Upper lobe of left lung (tissue), 6 donors: Measurements from ENCODE around the gene LIPN. TPM values are rescaled to one million over a fixed set of nuclear protein-coding genes. Genes with fewer than 3 reads are reported as not detected.

Experiments
- ATAC-seq, 2 donors: fragments of 200-7000 bp; cut with Tn5 transposase; one replicate each; pipeline ENCODE4 v1.9.1; 2022; ENCODE audit warnings: mild to moderate bottlenecking in 2 of 2, moderate library complexity in 2 of 2; ENCODE audit not compliant: low FRiP score in 2 of 2
- DNase-seq, 2 donors: peaks; one replicate each; pipeline ENCODE4 v3.0.0-alpha.2; 2019 to 2020
- H3K27ac ChIP-seq, 4 donors: fragments of 200-600 bp; sonication (generic); one replicate each; pipeline ENCODE4 v1.5.1; 2016 to 2019
- H3K27me3 ChIP-seq, 4 donors: fragments of 200-600 bp; sonication (generic); one replicate each; pipeline ENCODE4 v1.5.1; 2017 to 2019
- H3K36me3 ChIP-seq, 4 donors: fragments of 200-600 bp; sonication (generic); one replicate each; pipeline ENCODE4 v1.5.1; 2016 to 2019
- H3K4me1 ChIP-seq, 4 donors: fragments of 200-600 bp; sonication (generic); one replicate each; pipeline ENCODE4 v1.5.1; 2018 to 2019
- H3K4me3 ChIP-seq, 4 donors: fragments of 200-600 bp; sonication (generic); one replicate each; pipeline ENCODE4 v1.5.1; 2017 to 2019; ENCODE audit warnings: mild to moderate bottlenecking in 2 of 4, moderate library complexity in 1 of 4
- H3K9me3 ChIP-seq, 4 donors: fragments of 200-600 bp; sonication (generic); one replicate each; pipeline ENCODE4 v1.5.1; 2018 to 2019
- EP300 ChIP-seq, 4 donors: sonication (generic); formaldehyde crosslinking; IDR thresholded peaks; one replicate each; pipeline ENCODE4 v1.5.1; 2017; ENCODE audit warnings: antibody characterized with exemption in 4 of 4, control low read depth in 2 of 4
- POLR2A ChIP-seq, 4 donors: fragments of 450-650 bp; IDR thresholded peaks; one replicate each; pipeline ENCODE4 v1.5.1; 2016 to 2017; ENCODE audit warnings: antibody characterized with exemption in 4 of 4, mild to moderate bottlenecking in 2 of 4
- POLR2AphosphoS5 ChIP-seq, 2 donors: sonication (generic); formaldehyde crosslinking; IDR thresholded peaks; one replicate each; pipeline ENCODE4 v1.5.1; 2017; ENCODE audit warnings: antibody characterized with exemption in 2 of 2
- WGBS, 2 donors: methylation state at CpG; one replicate each; pipeline ENCODE4 v1.1.5; 2017 to 2018; 5-methylcytosine and 5-hydroxymethylcytosine counted together
- total RNA-seq, 6 donors: library from RNA; depleted of rRNA in 4 of 6; stranded (reverse); fragments of >200 nt in 4 of 6; gene quantifications; one replicate each; pipeline versions ENCODE4 v1.1.0 to v1.2.1, GENCODE V29; 2016 to 2021
- TF ChIP-seq, protein P1 (sequence below), 6 experiments: fragments of 450-650 bp in 4 of 6; fragments of 200-600 bp in 2 of 6; sonication (generic) in 2 of 6; IDR thresholded peaks; one replicate each; pipeline ENCODE4 v1.5.1; 2016 to 2019; ENCODE audit warnings: antibody characterized with exemption in 6 of 6
- donor health status: DM: no; HTN: no; CAD: no; lungs with moderate emphysema.
- donor health status: DM: no; HTN: yes; CAD: no; lungs with severe emphysema.

LIPN gene
- total RNA-seq, 6 donors from 2014 or later: 0.29 to 1.9 (median 0.98) TPM; not detected in 2

DNA sequence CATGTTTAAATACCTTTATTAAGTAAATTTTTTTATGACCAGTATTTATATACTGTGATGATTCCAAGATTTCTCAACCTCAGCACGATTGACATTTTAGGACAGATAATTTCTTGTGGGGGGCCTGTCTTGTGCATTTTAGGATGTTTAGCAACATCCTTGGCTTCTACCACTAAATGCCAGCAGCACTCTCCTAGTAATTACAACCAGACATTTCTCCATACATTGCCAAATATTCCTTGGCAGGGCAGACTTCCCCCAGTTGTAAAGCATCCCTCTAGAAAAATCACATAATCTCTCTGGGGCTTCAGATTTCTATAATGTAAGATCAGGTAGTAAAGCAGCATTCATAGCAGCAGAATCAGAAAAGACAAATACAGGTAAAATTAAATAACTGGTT, 34.9 kb downstream of the LIPN start:
- Histone ChIP-seq H3K9me3 (no peaks in the 10 kb centered on the region), H3K36me3 (no peaks in the 10 kb centered on the region), H3K4me3 (no peak overlapping the region), H3K4me1 (peaks cover 0 to 9% (median 0%) of the 10 kb centered on the region in 4 donors), H3K27ac (no peak overlapping the region), H3K27me3 (no peaks in the 10 kb centered on the region)
- no peak for TF ChIP-seq EP300 (IDR thresholded peaks at IDR 0.05)
- no peak for TF ChIP-seq POLR2A (IDR thresholded peaks at IDR 0.05)
- TF ChIP-seq POLR2AphosphoS5 (IDR thresholded peaks at IDR 0.05): no peak
- TF ChIP-seq, protein P1, sequence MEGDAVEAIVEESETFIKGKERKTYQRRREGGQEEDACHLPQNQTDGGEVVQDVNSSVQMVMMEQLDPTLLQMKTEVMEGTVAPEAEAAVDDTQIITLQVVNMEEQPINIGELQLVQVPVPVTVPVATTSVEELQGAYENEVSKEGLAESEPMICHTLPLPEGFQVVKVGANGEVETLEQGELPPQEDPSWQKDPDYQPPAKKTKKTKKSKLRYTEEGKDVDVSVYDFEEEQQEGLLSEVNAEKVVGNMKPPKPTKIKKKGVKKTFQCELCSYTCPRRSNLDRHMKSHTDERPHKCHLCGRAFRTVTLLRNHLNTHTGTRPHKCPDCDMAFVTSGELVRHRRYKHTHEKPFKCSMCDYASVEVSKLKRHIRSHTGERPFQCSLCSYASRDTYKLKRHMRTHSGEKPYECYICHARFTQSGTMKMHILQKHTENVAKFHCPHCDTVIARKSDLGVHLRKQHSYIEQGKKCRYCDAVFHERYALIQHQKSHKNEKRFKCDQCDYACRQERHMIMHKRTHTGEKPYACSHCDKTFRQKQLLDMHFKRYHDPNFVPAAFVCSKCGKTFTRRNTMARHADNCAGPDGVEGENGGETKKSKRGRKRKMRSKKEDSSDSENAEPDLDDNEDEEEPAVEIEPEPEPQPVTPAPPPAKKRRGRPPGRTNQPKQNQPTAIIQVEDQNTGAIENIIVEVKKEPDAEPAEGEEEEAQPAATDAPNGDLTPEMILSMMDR (IDR thresholded peaks at IDR 0.05): no peak
- no peak for ATAC-seq
- WGBS, 2 donors: 50 to 58% methylated on average over 1 of the region's 1 CpG
- DNase-seq: no peak

DNA sequence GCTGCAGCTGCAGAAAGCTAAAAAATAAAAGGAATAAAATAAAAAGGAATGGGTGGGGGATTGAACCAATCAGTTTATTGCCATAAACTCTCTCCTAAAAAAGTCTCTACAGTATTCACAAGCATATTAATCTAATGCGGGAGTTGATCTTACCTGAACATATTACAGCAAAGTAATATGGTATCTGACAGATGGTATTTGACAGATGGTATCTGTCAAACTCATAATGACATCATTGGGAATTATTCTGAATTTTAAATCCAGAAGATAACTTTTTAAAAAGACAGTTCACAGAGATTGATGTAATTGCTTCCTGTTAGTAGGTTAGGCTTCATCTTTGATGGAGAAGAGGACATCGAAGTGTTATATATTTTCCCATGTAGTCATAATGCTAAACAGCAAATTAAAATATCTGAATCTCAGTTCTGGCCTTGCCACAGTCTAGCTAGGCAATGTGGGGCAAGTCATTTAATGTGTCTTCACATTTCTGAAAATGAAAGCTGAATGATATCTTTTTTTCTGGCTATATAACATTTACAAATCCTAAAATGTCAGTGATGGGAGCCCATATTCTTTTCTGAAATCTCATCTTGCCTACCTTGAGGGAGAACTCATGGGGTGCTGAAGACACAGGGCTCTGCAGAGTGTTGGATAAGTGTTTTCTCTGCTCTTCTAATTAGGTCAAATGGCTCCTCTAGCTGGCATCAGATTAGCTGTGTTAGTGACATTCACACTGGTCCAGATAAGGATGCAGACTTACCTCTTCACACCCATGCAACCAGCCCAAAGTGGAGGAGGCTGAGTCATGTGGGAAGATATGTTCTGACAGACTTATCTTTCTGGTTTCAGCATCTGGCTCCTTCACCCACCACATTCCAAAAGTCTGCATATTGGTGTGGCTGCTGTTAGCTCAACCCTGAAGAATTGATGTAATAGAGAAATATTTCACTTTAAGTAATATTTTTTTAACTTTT, 40.6 kb downstream of the LIPN start:
- no peak for DNase-seq
- no peak overlapping the region for H3K27ac ChIP-seq
- no peaks in the 10 kb centered on the region for H3K27me3 ChIP-seq
- H3K36me3 ChIP-seq: no peaks in the 10 kb centered on the region
- H3K4me3 ChIP-seq: no peak overlapping the region
- H3K9me3 ChIP-seq: no peaks in the 10 kb centered on the region
- 88 to 92% methylated on average over 2 of the region's 2 CpGs for WGBS, 2 donors
- ATAC-seq: no peak
- H3K4me1 ChIP-seq: no peaks in the 10 kb centered on the region
- no peak for TF ChIP-seq POLR2A (IDR thresholded peaks at IDR 0.05)
- TF ChIP-seq POLR2AphosphoS5 (IDR thresholded peaks at IDR 0.05): no peak
- TF ChIP-seq, protein P1 (IDR thresholded peaks at IDR 0.05): no peak
- no peak for TF ChIP-seq EP300 (IDR thresholded peaks at IDR 0.05)

DNA sequence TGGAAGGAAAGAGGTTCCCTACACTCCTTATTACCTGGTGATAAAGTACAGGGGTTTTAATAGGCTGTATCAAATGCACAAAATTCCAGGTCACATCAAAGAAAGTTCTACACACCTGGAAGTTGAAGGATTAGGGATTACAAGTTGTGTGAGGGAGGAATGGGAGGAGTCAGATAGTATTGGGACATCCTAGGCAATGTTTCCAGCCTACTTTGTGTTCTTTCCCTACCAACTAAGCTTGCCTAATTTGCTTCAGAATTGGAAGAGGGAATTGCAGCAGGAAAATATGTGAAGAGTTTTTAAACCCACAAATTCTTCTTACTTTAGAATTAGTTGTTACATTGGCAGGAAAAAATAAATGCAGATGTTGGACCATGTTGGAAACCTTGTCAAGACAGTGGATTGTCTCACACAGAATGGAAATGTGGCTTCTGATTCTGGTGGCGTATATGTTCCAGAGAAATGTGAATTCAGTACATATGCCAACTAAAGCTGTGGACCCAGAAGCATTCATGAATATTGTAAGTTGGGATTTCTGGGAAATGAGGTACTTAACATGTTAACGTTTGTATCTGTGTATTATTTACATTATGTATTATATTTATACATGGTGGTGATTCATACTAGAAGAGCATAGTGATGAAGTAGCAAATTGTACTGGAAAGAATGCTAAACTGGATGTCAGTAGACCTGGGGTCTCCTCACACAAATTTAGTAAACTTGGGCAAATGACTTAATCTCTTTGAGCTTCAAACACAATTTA, 42.9 kb downstream of the LIPN start, which contains the start of gene LIPM:
Gene LIPM, plus strand, starts transcription at position 208 of the 763 bp plus-strand sequence. Its CDS starts 167 bp downstream, at position 375.
- H3K36me3 ChIP-seq: no peaks in the 10 kb centered on the region
- no peaks in the 10 kb centered on the region for H3K9me3 ChIP-seq
- H3K27ac ChIP-seq: no peak within 1 kb of the TSS
- no peaks in the 10 kb centered on the region for H3K27me3 ChIP-seq
- ATAC-seq: no peak
- H3K4me3 ChIP-seq: no peak within 1 kb of the TSS
- TF ChIP-seq POLR2AphosphoS5 (IDR thresholded peaks at IDR 0.05) (no peak), EP300 (IDR thresholded peaks at IDR 0.05) (no peak), POLR2A (IDR thresholded peaks at IDR 0.05) (no peak)
- TF ChIP-seq, protein P1 (IDR thresholded peaks at IDR 0.05): no peak
- 66 to 67% methylated on average over 2 of the region's 2 CpGs for WGBS, 2 donors
- no peak for DNase-seq
- H3K4me1 ChIP-seq: no peaks in the 10 kb centered on the region

DNA sequence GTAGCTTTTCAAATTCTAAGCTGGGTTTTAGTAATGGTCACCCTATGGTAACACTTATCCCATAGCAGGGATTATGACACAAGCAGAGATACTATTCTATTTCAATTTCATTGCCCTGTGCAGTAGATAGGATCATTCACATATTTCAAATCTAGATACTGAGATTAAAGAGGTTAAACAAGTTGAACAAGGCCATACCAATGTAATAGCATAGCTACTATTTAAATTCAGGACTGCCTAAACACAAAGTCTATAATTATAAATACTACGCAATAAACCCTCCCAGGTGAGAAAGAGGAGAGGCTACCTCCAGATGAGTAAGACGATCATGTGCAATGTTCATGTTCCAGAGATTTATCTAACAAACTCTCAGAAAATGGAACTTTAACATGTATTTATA, 43.8 kb downstream of the LIPN start:
- DNase-seq: no peak
- no peak overlapping the region for H3K4me3 ChIP-seq
- no peaks in the 10 kb centered on the region for H3K27me3 ChIP-seq
- H3K36me3 ChIP-seq: no peaks in the 10 kb centered on the region
- 95 to 98% methylated on average over 2 of the region's 2 CpGs for WGBS, 2 donors
- TF ChIP-seq EP300 (IDR thresholded peaks at IDR 0.05): no peak
- TF ChIP-seq, protein P1 (IDR thresholded peaks at IDR 0.05): no peak
- no peak for TF ChIP-seq POLR2AphosphoS5 (IDR thresholded peaks at IDR 0.05)
- TF ChIP-seq POLR2A (IDR thresholded peaks at IDR 0.05): no peak
- no peaks in the 10 kb centered on the region for H3K9me3 ChIP-seq
- H3K27ac ChIP-seq: no peak overlapping the region
- no peaks in the 10 kb centered on the region for H3K4me1 ChIP-seq
- no peak for ATAC-seq
